ENCODE measurements around the gene CDK11B.
"Not testable (repeated sequence)": the region's sequence is repeated elsewhere in the genome, so short reads cannot be mapped to it uniquely, and the experiment has no call there.

Gene CDK11B

DNA sequence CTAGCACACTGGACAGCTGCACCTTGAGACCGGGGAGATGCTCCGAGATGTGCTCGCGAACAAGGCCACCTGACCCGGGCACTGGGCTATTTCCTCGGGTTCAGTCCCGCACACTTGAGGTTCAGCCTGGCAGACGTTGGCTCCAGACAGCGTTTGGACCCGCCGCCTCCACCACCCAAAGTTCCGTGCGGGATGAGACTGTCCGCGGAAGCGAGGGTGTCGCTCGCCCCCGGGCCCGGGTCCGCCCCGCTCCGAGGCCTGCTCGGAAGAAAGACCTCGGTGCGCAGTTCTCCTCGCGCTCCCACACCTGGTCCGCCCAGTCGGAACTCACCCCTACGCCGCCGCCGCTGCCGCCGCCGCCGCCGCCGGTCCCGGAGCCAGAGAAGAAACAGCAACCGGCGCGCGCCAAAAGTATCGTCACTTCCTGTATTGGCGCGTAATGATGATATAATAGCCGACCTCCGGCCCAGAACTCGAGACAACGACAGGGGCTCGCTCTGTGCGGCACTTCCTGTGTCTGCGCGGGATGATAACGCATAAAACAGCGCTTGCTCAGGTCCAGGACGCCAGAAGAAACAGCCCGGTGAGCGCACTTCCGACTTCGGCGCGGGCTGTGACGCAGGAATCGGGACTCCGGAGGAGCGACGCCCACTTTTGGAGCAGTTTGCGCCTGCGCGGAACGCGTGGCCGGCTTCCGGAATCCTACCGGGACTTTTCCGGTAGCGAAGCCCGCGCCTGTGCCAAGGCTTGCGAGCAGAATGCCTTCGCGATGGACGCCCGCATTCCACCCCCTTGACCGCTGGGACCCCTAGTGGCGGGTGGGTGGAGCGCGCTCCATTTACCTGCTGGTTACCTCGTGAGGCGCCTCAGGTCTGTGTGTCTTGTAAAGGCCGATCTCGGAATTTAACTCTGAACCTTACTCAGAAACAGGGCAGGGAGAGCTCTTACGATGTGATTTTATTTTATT lies at the start of gene CDK11B:
TSS of gene CDK11B (minus strand) at position 422 of the 967 bp plus-strand sequence. CDS start 1,519 bp downstream, outside the sequence.
- peak; percentile 99 for DNase-seq

DNA sequence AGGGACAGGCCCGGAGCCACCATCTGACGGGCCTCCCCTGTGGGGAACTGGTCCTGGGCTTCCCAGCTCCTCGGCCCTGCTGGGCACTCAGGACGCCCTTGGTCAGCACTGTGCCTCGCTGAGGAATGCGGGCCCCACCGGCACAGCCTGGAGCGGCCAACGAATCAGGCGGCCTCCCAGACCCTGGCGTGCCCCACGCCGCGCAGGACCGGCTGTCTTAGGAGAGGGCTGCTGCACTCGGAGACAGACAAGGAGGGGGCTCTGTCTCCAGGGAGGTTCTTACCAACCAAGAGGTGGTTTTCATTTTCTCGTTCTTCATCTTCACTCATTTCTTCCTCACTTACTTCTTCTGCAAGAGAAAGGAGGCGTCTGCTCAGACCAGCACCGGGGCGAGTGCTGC lies 49.1 kb upstream of the CDK11B start:
- not testable (repeated sequence) for DNase-seq

DNA sequence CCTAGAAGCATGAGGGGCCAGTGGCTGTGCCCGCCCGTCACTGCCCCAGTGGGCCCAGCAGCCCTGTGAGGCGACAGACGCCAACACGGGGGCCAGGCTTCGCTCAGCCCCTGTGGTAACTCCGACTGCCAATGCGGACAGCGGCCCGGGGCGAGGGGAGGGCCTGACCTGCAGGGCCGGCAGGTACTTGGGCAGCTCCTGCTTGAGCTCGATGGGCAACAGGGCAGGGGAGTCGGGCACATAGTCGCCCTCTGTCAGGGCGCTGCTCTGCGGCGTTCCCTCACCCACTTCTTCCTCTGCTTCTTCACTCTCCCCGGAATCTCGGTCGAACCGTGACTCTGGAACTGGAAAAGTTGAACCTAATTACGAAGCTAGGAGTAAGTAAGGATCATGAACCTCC lies 48.4 kb upstream of the CDK11B start:
- not testable (repeated sequence) for DNase-seq

DNA sequence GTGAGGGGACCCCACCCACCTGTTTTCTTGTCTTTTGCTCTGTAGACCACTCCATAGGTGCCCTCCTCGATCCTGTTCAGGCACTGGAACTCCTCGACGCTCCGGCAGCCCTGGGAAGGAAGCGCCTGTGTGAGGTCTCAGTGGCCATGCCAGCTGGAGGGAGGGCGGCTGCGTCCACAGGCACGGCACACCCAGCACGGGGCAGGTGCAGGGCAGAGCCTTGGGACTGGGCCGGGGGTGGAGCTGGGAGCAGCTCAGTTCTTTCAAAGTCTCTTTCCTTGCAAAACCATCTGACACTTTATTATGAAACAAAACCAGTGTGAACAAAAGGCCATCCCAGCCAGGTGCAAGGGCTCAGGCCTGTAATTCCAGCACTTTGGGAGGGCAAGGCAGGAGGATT lies 46.8 kb upstream of the CDK11B start:
- not testable (repeated sequence) for DNase-seq

DNA sequence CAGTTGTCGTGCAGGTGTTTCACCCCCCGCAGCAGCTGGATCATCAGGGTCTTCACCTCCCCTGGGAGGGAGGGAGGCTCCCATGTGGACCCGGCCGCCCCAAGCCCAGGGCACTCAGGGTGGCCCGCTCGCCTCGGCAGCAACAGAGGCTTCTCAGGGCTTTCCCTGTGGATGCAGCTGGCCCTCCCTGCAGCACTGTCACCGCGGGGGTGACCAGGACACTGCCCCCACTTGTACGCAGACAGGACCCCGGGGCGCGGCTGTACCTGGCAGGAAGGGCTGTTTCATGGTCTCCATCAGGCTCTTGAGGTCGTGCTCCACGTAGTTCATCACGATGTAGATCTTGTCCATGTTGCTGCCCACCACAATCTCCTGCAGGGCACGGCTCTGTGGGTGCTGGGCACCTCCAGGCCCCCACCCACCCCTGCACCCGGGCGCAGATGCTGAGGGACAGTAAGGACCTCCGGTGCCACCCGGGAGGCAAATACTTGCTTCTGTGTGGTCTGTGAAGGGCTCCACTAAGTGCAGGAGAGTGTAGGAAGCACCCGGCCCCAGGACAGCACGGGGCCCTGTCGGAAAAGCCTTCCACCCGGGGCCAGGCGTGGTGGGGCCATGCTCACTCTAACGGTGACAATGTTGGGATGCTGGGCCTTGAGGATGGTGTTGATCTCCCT lies 45.6 kb upstream of the CDK11B start:
- not testable (repeated sequence) for DNase-seq

DNA sequence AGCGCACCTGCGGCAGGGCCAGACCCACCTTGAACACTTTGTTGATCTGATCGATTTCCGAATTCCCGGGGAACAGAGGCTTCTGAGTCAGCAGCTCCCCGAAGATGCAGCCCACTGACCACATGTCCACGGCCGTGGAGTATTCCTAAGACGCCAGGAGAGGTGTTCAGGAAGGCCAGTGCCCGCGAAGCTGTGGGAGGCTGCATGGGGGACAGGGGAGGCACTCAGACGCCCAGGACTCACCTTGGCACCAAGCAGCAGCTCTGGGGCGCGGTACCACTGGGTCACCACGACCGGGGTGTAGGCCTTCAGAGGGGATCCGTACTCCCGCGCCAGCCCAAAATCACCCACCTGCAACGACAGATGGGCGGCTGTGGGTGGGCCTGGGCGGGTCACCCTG lies 45.0 kb upstream of the CDK11B start:
- no peak for DNase-seq

DNA sequence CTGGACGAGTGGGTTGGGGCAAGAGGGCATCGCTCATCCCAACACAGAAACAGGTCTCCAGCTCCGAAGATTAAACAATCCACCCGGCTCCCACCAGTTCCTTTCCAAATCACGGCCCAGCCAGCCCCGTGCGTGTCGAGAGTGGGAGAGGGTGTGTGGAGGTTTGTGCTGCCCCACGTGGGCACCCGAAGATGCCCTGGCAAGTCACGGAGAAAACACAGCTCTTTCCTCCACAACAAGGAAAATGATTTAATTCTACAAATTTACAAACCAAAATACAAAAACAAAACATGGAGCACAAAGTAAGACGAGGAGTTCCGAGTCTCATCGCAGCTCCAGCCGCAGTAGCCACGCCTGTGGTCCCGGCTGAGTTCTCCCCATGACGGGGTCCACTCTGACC lies 43.7 kb upstream of the CDK11B start:
- not testable (repeated sequence) for DNase-seq

DNA sequence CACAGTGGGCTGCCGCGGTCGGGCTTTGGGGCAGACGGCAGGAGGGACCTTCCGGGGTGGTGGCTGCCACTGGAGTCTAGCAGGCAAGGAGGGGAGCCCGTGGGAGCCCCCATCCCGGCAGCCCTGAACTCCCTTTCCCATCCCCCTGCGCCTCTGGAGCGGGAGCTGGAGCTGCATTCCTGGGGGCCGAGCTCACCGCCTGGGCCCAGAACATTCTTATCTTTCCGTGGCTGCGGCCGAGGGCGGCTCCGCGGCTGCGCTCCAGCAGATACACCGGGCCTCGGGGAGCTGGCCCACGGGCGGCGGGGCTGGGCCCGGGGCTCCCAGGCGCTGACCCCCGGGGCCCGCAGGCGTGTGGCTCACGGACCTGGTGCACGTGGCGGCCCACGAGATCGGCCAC lies 41.8 kb upstream of the CDK11B start:
- not testable (repeated sequence) for DNase-seq

DNA sequence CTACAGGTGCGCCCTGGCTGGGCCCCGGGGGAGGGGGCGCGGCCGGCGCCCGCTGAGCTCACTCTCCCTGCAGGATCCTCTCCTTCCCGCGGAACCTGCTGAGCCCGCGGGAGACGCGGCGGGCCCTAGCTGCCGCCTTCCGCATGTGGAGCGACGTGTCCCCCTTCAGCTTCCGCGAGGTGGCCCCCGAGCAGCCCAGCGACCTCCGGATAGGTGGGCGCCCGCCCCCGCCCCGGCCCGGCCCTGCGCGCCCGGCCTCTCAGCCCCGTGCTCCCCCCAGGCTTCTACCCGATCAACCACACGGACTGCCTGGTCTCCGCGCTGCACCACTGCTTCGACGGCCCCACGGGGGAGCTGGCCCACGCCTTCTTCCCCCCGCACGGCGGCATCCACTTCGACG lies 41.3 kb upstream of the CDK11B start:
- DNase-seq: not testable (repeated sequence)

DNA sequence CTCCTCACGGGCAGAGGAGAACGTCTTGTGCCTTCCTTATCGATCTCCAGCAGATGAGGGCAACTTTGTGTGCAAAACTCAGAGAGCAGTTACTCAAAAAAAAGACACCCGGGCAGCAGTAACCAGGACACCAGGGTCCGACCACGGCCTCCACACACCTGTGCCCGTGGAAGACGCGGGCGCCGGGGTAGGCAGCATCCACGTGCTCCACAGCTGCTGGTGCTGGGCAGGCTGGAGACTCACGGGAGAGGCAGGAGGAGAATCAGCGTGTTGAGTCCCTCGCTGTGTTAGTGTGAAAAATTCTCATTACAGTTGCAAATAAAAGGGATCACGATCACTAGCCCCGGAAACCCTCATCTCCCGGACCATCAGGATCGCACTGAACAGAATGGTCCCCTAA lies 40.3 kb upstream of the CDK11B start:
- not testable (repeated sequence) for DNase-seq

DNA sequence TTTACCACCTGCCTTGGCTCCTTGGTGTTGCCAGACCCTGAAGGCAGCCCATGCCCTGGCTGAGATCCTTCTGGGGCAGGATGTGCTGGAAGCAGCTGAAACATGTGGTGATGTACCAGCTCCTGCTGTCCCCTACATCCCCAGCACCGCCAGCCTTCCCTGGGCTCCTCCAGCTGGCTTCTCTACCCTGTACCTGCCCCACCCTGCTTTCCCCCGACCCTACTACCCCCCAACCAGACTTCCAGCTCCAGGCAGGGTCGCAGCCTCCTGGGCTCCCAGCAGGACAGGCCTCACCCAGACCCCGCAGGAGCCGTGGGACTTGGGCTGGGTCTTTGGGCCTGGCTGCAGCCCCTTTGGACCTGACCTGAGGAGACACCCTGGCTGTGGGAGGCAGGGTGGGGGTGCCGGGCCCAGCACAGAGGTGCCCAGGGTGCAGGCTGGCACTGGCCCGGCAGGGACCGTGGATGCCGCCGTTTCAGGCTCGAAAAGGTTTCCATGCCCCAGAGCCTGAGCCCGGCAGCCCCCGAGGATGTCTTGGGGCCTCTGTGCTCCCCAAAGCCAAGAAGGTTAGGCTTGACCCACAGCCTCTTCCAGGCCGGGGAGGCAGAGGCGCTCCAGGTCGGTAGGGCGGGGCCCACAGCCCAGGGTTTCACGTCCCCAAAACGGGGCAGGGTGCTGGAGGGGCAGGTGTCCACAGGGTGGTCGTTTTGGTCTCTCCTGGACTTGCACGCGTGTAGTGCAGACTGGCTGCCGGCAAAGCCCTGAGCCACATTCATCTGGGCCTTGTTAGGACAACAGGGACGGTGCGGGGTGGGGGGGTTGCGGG lies 38.8 kb upstream of the CDK11B start:
- DNase-seq: not testable (repeated sequence)

DNA sequence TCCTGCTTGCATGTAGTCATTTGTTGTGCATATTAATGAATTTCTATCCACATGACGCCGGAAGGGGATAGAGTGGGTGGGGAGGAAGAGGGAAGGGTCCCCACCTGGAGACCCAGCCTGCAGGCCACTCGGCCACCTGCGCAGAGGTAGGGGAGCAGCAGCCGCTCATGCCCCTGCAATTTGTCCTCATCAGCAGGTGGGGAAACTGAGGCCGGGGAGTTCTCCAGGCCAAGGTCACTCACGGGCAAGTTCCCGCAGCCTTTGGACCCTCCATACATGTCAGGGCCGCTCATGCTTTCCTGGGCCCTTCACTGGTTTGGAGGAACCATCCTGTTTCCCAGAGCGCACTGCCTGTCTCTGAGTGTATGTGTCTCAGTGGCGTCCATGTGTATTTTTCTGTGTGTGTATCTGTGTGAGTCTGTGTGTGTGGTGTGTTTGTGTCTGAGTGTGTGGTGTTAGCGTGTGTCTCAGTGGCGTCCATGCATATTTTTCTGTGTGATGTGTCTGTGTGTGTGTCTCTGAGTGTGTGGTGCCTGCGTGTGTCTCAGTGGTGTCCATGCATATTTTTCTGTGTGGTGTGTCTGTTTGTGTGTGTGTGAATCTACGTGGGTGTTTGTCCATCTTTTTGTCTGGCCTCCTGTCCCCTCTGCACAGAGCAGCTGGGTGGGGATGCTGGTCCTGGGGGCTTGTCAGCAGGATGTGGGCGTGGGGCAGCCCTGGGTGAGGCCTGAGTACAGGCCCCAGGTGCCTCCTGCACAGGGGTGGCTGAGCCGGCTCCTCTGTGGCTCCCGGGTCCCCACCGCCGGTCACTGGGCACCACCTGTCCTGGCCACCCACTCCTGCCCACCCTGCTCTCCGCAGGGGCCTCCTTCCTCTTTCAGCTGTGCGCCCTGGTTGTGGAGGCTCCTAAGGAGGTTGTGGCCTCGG lies 37.9 kb upstream of the CDK11B start:
- not testable (repeated sequence) for DNase-seq

DNA sequence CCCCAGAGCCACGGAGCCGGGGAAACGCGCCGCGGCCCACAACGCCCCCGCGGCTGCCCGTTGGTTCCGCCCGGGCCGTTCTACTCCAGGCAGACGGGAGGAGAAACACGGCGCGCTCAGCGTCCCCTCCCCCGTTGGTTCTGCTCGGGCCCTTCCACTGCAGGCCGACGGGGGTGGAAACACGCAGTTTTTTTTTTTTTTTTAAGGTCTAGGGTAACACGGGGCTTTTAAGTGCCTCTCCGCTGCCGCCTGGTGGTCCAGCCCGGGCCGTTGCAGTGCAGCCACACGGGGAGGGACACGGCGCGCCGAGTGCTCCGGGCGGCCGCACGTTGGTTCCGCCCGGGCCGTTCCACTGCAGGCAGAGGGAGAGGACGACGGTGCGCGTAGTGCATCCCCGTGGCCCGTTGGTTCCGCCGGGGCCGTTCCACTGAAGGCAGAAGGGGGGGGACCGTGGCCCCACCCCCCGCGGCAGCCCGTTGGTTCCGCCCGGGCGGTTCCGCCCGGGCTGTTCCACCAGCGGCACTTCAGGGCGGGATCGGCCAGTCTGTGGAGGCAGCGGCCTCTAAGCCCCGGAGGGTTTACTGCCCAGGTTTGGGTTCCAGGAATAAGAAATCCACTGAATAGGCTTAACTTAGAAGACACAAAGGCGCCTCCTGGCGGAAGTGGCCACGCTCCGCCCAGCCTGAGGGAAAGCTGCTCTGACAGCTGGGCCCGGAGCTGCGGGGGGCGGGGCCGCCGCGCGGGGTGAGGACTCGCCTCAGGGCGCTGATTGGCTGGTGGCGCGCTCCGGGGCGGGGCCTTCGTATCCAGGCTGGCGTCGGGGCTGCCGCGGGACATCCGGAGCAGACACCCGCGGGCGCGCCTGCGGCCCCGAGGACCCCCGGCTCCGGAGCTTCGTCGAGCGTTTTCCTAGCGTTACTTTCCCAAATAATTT lies 34.2 kb upstream of the CDK11B start, which contains the start of gene SLC35E2B:
TSS of gene SLC35E2B (minus strand) at position 82 of the 934 bp plus-strand sequence. CDS start 16,096 bp downstream, outside the sequence.
- DNase-seq: peak; percentile 95

DNA sequence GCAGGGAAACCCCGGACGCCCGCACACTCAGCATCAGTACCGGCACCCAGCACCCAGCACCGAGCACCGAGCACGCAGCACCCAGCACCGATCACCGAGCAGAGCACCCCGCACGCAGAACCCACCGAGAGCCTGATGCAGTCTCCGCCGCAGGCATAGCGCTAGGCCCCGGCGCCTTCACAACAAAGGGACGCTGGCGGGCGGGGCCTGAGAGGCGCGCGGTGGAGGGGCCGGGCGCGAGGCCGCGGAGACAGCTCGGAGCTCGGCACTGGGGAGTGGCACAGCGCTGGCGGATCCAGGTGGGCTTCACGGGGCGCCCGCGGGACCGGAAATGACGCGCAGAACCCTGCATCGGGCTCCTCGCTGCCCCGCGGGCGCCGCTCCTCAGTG lies 33.5 kb upstream of the CDK11B start:
- peak; percentile 83 for DNase-seq

DNA sequence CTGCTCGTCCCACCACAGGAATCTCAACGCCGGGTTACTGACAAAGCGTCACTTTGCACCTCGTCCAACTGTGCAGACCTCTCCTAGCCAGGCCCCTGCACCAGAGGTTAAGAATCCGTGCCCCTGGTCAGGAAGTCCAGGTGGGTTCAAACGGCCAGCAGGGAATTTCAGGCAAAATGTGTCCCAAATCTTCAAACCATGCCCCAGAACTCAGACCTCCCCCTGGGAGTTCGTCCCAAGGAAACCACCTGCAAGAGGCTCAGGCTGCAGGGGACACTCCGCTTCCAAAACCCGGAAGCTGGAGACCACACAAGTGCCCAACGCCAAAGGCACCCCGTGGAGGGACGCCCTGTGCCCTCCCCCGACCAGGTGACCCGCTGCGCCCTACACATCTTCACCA lies 32.6 kb upstream of the CDK11B start:
- DNase-seq: not testable (repeated sequence)

DNA sequence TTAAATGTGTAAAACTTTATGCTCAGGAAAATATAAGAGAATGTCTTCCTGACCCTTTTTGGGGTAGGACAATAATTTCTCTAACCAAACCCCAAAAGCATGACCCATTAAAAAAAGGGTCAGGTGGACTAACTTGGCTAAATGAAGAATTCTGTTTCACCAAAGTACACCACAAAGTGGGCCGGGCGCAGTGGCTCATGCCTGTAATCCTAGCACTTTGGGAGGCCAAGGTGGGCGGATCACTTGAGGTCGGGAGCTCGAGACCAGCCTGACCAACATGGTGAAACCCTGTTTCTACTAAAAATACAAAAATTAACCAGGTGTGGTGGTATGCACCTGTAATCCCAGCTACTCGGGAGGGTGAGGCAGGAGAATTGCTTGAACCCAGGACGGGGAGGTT lies 30.7 kb upstream of the CDK11B start:
- DNase-seq: not testable (repeated sequence)

DNA sequence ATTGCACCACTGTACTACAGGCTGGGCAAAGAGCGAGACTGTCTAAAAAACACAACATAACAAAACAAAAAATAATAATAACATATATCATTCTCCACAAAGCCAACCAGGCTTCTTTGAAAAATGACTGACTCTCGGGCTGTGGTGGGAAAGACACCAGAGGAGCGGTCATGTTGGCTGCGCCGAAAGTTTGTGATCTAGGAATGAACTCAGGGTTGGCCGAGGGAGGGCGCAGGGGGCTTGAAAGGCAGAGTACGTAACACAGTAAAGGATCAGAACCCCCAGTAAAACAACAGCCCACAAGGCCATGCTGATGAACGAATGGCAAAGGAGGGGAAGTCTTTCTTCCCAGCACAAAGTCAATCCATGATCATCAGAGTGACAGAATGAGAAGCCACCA lies 29.0 kb upstream of the CDK11B start:
- DNase-seq: no peak

DNA sequence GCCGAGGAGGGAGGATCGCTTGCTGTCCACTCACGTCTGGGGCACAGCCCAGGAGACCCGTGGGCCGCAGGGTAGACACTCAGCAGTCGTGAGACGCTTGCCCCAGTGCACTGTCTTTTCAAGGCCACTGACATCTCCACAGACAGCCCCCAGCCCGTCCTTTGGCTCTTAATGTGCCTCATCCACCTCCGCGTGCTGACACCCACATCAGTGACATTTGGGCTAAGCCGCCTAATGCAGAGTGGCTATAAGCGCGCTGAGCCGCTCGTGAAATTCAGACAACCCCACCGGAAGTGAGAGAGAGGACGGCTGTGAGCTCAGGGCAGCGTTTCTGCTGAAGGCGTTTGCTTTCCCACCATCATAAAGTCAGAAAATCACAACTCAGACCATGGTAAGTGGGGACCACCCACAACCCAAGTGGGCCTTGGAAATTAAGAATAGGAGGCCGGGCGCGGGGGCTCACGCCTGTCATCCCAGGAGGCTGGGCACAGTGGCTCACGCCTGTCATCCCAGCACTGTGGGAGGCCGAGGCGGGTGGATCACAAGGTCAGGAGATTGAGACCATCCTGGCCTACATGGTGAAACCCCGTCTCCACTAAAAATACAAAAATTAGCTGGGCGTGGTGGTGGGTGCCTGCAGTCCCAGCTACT lies 25.4 kb upstream of the CDK11B start:
- DNase-seq: no peak

DNA sequence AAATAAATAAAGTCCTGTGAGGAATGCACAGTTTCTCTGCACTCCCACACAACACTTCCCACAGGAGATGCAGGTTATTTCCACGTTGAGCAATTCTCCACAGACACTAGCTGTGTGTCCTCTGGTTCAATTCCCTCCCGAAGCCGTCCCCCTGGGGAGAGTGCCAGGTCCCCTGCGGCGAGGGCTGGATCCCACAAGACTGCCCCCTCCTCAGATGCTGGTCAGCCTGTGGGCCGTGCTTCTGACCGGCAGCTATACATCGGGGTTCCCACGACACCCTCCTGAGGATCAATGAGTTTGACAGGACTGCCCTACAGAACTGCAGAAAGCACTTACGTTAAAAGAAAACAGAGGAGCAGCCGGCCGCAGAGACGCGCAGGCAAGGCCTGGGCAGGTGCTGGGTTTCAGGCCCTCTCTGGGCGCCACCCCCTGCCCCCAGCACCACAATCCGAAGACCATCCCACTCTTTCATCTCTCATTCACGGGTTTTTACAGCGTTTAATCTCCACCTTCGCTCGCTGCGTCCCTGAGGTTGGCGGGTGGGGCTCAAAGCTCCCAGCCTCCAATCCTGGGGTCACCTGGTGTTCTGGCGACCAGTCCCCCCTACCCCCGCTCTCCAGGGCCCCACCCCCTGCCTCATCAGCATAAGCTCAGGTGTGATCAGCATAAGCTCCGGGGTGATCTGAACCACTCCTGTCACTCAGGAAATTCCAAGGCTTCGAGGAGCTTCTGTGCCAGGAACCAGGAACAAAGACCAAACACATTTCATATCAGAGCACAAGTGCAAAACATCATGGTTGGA lies 24.5 kb upstream of the CDK11B start:
- no peak for DNase-seq

Measured in activated CD4-positive, alpha-beta T cell treated with anti-CD3 and anti-CD28 coated beads for 48 hours (primary cell).